LNCAP (cell line): ENCODE measurements around the gene LYPD6.

Experiments
- TF ChIP-seq, protein P1 (sequence below): fragments of 450-650 bp; IDR thresholded peaks from 2 replicates; pipeline ENCODE4 v1.5.1; 2017; ENCODE audit warnings: mild to moderate bottlenecking

LYPD6 gene, protein sequence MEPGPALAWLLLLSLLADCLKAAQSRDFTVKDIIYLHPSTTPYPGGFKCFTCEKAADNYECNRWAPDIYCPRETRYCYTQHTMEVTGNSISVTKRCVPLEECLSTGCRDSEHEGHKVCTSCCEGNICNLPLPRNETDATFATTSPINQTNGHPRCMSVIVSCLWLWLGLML

DNA sequence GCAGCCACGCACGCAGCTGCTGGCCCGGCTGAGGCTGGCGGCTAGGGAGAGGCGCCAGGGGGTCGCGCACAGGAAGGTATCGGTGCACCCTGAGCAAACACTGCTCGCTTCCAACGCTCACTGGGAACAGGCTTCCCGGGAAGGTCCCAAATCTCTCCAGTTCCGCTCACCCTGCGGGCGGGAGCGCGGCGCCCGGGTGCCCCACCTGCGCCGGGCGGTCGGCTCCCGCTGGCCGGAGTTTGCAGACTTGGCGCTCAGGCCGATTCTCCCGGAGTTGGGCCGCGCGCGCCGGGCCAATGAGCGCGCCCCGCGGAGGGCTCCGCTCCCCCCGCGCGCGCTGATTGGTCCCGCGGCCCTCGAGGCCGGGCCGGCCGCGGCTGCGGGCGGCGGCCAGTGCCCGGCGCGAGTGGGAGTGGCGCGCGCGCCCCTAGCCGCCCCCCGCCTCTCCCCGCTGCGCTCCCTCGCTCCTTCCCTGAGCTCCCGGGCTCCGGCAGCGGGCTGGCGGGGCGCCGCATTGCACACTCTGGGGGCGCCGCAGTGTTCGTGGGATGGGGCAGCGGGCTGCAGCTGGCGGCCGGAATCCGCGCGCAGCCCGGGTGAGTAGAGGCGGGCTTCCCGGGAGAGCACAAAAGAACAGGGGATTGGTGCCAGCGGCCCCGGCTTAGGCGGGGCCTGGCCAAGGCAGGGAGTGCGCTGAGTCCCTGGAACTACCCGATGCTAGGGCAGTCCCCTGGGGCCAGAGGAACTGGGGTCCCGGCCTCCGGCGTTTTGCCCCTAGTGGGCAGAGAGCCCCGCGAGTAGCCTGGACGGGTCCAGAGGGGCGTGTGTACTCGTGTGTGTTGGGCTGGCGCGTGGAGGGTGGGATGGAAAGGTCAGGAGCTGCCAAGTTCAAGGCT is at the start of gene LYPD6:
Gene LYPD6, plus strand, starts transcription at position 461 of the 896 bp plus-strand sequence. CDS start 107,122 bp downstream, outside the sequence.
- TF ChIP-seq, protein P1, sequence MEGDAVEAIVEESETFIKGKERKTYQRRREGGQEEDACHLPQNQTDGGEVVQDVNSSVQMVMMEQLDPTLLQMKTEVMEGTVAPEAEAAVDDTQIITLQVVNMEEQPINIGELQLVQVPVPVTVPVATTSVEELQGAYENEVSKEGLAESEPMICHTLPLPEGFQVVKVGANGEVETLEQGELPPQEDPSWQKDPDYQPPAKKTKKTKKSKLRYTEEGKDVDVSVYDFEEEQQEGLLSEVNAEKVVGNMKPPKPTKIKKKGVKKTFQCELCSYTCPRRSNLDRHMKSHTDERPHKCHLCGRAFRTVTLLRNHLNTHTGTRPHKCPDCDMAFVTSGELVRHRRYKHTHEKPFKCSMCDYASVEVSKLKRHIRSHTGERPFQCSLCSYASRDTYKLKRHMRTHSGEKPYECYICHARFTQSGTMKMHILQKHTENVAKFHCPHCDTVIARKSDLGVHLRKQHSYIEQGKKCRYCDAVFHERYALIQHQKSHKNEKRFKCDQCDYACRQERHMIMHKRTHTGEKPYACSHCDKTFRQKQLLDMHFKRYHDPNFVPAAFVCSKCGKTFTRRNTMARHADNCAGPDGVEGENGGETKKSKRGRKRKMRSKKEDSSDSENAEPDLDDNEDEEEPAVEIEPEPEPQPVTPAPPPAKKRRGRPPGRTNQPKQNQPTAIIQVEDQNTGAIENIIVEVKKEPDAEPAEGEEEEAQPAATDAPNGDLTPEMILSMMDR = no peak

DNA sequence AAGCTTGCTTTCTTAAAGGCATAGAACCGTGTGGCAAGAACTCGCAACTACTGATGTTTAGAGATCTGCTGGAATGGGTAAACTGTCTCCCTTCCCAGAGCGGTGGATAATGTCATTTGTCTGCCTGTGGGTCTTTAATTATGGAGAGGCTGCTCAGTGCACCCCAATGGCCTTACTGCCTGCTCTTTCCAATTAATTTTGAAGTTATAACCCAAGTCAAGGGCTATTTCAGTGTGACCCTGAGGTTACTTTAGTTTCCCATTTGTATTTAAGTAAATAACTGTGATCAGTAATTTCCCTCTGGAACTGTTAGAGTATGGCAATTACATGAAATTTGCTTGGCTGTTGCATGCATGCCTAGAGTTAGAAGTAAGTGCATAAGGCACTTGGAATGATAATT is 48.9 kb upstream of the LYPD6 start:
- TF ChIP-seq, protein P1 = no peak

DNA sequence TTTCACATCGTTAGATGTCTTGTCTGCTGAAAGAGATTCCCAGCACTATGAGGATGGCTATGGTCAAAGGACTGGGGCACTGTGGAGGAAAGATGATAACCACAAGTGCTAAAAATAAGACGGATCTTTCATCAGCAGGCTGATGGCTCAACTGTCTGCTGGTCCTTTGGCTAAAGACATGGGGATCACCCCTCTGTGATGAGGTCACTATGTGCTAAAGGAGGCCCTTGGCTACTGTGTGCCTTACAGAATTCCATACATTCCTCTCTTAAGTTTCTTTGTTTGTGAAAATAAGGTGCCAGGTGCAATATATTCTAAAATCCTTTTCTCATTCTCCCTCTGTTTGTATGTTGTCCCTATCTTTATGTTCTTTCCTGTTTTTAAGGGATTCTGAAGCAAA is 39.7 kb upstream of the LYPD6 start:
- TF ChIP-seq, protein P1 = no peak

DNA sequence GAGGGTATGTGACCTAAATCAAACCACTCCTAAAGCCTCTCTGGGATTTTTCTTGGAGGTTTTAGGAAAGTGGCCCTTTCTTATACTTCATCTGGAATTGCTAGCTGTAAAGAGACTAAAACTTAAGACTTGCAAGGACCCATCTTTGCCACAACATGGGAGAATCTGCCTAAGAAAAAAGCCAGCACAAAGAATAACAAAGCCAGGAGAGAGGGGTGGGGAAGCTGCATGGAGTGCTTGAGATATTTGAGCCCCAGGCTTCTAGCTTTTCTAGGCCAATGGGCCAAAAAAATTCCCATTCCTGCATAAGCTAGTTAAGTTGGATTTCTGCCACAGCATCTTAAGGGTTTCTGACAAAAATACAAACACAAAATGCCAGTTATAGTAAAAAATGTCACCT is 38.5 kb upstream of the LYPD6 start:
- TF ChIP-seq, protein P1 = no peak

DNA sequence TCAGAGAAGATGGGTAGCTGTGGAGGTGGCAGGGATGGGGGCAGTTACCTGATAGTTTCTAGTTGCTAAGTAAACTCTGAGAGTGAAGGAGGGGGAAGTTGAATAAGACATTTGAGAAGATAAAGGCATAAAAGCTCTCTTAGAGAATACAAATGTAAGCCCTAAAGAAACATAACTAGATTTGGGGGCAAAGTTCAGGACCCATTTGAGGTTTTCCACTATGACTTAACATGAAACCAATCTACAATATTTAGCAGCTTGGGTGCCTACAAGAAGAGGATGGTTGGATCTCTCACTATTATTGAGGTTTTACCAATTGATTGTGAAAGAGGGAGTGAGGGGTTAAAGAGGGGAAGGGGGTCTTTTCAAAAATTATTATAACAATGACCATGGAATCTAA is 34.4 kb upstream of the LYPD6 start:
- TF ChIP-seq, protein P1 = no peak

DNA sequence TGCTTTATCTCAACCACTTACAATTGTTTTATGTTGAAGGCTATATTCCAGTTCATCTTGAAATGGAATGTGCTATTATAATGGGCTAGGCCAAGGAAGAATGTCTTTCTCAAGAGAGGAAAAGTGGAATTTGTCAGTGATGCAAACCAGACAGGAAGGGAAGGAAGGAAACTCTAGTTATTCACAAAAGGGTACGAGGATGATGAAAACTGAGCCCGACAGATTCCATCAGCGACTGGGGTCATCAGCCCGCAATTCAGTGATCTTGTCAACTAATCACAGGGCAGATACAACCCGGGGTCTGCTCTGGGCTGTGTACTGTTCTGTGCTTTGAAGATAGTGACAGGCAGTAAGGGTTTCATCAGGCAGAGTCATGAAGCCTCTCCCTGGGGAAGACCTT is 23.4 kb upstream of the LYPD6 start:
- TF ChIP-seq, protein P1 = no peak

DNA sequence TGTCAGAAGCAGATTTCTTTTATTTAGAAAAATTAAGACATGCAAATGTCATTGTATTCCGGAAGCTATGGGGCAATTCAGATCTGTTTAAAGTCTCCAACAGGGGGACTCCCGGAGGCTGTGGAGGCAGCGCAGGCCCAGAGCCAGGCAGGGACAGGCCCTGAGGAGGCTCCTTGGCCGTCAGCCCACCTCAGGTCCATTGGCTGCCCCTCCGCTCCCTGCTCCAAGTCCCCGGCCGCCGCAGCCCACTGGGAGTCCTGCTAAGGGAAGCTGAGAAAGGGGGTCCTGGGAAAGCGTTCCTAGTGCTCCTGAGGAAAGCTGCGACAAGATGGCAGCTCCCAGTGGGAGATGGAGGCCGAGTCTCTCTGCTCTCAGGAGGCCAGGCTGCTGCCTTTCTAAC is 20.0 kb upstream of the LYPD6 start:
- TF ChIP-seq, protein P1 = no peak
